NCI-H1417 (cell line): ENCODE results near the gene CDH5.

ENCODE experiments used
- DNase-seq, 3 experiments: peaks; one replicate each; lab custom pipeline; 2025; lab: John Stamatoyannopoulos, UW

CDH5 gene

DNA sequence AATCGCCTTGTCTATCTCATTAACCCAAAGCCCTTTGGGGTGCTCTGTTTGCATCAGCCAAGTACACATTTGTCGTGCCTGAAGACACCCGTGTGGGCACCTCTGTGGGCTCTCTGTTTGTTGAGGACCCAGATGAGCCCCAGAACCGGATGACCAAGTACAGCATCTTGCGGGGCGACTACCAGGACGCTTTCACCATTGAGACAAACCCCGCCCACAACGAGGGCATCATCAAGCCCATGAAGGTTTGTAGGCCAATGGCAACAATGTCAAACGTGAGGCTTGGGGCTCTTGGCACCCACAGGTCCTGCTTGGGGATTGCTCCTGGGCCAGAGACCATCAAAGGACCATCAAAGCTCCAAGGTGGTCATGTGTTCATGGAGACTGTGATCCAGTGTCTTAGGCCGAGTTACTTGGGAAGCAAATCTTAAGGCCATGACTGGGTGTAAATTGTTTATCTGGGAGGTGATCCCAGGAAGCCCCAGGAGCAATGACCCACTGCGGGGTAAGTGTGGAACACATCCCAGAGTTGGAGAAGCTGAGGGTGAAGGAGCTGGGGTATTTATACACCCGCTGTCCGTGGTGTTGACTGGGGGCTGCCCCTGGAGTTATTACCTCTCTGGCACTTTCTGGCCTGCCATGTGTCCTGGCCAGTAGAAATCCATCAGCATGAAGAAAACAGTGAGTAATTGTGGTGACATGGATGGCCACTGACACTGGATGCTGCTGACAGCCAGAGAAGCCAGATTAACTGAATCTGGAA lies 24.0 kb downstream of the CDH5 start:
- DNase-seq: no peak

DNA sequence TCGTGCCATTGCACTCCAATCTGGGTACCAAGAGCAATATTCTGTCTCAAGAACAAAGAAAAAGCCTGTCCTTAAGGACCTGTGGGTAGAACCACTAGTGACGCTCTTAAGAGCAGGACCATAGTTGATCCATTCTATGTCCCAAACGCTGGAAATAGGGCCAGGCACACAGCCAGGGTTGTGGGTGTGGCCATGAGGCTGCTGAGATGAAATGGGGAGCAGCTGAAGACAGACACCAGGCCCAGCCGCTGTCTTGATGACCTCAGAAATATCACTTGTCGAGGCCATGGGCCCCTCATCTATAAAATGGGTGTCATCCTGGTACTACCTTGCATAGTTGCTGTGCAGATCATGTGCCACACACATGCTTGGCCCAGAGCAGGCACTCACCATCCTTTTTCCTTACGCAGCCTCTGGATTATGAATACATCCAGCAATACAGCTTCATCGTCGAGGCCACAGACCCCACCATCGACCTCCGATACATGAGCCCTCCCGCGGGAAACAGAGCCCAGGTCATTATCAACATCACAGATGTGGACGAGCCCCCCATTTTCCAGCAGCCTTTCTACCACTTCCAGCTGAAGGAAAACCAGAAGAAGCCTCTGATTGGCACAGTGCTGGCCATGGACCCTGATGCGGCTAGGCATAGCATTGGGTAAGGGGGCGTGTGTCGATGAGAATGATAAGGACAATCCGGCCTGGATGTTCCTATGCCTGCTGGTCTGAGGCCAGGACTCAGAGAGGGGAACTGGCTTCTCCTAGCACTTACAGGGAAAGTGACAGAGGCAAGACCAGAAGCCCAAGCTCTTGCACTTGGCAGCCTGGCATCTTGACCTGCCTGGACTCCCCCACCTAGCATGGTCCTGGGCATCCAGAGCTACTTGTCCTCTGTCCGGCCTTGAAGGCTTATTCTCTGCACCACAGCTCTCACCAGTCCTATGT lies 25.5 kb downstream of the CDH5 start:
- no peak for DNase-seq

- no peak for DNase-seq
Observed at GRCh38 chr16:66395806-66396555, 29.5 kb downstream of the CDH5 start.

DNA sequence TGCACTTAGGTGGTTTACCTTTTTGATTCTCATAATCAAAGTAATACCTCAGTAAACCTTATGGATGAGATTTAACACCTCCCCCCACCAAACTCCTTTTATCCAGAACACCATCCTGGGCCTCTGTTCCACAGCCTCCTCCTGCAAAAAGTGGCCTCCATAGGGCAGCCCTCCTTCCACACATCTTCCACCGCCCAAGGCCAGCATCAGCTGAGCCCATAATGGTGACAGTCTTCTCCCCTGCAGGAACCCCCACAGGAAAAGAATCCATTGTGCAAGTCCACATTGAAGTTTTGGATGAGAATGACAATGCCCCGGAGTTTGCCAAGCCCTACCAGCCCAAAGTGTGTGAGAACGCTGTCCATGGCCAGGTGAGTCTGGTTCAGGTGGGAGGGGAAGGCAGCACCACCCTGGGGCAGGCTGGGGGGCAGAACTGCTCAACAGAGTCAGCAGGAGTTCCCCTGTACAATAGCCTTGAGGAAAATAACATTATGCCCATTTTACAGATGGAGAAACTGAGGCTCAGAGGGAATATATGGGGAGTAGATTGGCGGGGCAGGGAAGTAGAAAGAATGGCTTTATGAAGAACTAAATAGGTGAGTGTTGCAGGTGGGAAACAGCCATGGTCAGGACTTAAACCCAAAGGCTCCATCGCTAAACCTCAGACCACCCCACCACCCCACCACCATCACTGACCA lies 31.4 kb downstream of the CDH5 start:
- no peak for DNase-seq

DNA sequence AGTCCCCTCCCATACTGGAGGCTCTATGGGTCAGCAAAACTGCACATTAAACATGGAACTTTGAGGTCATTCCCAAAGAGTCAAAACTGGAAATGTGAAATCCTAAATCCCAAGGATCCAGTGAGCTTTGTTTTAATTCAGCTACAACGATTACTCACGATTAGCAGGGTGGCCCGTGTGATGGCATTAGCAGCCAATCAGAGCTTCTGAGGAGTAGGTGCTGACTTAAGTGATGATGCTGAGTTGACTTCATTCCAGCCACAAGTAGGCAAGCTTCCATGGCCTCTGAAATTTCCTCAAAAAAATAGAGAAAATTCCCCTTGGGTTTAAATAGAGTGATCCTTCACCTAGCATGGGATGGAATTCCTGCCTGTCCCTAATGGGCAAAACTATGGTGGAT lies 32.5 kb downstream of the CDH5 start:
- DNase-seq: no peak

- peak in 1 of 3 experiments; percentile 18 for DNase-seq
Observed at GRCh38 chr16:66399930-66400329, 33.4 kb downstream of the CDH5 start.

DNA sequence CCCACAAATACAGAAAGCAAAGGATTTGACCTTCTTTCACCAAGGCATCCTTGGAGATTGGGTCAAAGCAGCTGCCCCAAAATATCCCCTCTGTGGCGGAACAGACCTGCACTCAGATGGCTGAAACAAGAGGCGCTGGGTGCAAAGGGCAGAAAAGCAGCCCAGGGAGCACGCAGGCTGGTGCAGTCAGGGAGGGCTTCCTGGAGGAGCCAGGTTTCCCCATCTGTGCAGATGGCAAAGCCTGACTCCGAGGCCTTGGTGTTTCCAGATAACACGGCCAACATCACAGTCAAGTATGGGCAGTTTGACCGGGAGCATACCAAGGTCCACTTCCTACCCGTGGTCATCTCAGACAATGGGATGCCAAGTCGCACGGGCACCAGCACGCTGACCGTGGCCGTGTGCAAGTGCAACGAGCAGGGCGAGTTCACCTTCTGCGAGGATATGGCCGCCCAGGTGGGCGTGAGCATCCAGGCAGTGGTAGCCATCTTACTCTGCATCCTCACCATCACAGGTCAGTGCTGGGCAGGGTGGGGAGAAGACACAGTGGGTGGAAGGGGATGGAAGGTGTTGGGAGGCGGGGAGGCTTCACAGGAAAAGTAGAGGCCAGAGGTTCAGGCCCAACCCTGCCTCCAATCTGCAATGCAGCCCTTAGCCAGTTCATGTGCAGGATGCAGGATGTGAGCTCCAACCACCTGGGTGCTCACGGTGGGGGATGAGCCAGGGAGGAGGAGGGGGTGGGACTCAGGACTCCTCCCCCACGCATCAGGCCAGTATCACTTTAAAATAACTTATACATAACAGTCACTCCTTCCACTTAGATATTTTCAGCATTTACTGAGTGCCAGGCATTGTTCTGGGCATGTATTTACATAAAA lies 34.3 kb downstream of the CDH5 start:
- DNase-seq: no peak

DNA sequence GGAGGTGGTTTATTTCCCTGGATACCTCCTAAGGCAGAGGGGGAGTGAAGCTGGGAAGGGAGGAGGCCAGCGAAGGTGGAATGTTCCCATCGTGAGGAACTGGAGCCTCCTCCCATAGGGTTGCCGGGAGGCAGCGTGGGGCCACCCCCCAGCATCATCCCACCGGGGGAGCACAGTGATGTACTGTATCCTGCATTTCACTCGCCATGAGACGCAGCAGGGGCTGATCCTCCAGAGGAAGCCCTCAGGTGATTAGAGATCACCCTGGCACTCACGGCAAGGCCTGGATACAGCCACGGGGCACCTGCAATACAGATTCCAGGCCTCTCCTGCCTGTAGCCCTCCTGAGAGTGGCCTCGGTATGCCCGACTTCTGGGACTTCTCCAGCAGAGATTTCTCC lies 35.1 kb downstream of the CDH5 start:
- DNase-seq: no peak

GRCh38 chr16:66402166-66402565 lies 35.7 kb downstream of the CDH5 start:
- no peak for DNase-seq

GRCh38 chr16:66402591-66403230 lies 36.2 kb downstream of the CDH5 start:
- no peak for DNase-seq

GRCh38 chr16:66403531-66404145 lies 37.1 kb downstream of the CDH5 start:
- DNase-seq: no peak

- DNase-seq: no peak
Observed at GRCh38 chr16:66405057-66405783, 38.7 kb downstream of the CDH5 start.

DNA sequence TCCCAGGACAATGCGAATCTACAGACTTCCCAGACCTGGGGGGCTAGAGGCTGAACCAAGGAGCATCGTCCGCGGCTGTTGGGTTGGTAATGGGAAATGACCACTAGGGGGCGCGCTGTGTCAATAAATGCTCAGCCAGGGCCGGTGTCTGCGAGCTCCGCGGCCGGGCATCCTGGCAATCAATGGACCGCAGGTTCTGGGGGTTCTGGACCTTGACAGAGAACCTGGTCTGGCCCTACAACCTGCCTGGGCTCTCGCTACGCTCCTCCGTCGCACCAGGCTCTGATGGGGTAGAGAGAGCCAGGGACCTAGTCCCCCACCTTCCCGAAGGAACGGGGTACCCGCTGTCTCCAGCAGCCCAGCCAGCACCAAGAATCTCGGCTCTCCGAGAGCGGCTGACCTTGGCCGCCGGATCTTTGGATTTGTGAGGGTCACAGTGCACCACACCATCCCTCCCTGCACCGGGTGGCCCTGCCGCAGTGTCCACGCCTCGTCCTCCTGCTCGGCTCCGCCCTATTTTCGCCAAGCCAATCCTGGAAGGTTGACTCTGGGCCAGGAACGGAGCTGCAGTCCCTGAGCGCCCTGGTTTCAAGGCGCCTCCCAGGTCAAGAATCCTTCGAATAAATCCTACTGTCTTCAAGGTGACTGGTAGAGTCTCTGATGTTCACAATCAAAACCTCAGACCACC lies 40.2 kb downstream of the CDH5 start:
- DNase-seq: peak; percentile 51 to 77 (median 63)

GRCh38 chr16:66408163-66409048 lies 41.9 kb downstream of the CDH5 start:
- DNase-seq: peak in 2 of 3 experiments; percentile 15 to 16

- no peak for DNase-seq
Observed at GRCh38 chr16:66409156-66409555, 42.7 kb downstream of the CDH5 start.

DNA sequence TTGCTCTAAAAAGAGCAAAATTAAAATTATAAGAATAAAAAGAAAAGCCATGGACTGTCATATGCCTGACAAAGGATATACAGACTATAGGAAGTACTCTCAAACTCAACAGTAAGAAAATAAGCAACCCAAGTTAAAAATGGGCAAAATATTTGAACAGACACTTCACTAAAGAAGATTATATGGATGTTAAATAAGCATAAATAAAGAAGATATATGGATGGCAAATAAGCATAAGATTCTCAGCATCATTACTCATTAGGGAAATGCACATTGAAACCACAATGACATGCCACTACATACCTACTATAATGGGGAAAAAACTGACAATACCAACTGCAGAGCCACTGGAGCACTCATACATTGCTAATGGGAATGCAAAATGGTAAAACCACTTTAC lies 45.7 kb downstream of the CDH5 start:
- no peak for DNase-seq

- DNase-seq: no peak
Observed at GRCh38 chr16:66414891-66415290, 48.4 kb downstream of the CDH5 start.
